Sigmoid colon (tissue), 4 donors: ENCODE measurements around the gene NUP188.

Experiments used
- CTCF ChIP-seq, 4 experiments: fragments of 450-650 bp in 3 of 4; fragments of 200-600 bp in 1 of 4; IDR thresholded peaks; one replicate each; pipeline ENCODE4 v1.5.1; 2016 to 2019; ENCODE audit warnings: antibody characterized with exemption in 4 of 4, mild to moderate bottlenecking in 3 of 4, moderate library complexity in 2 of 4
- EP300 ChIP-seq, 4 donors: sonication (generic); formaldehyde crosslinking; IDR thresholded peaks; one replicate each; pipeline ENCODE4 v1.6.1; 2017; ENCODE audit warnings: antibody characterized with exemption in 4 of 4
- POLR2A ChIP-seq, 2 donors: fragments of 450-650 bp; IDR thresholded peaks; one replicate each; pipeline ENCODE4 v1.6.1; 2016; ENCODE audit warnings: antibody characterized with exemption in 2 of 2, mild to moderate bottlenecking in 2 of 2, moderate library complexity in 2 of 2
- POLR2AphosphoS5 ChIP-seq, 4 donors: sonication (generic); formaldehyde crosslinking; IDR thresholded peaks; one replicate each; pipeline ENCODE4 v1.6.1; 2017; ENCODE audit warnings: antibody characterized with exemption in 4 of 4

DNA sequence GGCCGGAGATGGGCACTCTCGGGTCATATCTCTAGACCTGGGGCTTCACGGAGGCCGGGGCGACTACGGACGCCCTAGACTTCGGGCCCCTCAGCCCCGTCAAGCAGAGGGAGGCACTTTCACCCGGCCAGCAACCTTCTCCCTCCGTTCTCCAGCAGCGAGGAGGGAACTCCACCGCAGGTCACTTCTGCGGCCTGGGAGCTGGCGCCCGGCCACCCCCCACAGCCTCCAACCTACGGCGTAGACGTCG is 297 bp upstream of the NUP188 start:
- TF ChIP-seq POLR2A (IDR thresholded peaks at IDR 0.05) (no peak), CTCF (IDR thresholded peaks at IDR 0.05) (no peak), POLR2AphosphoS5 (IDR thresholded peaks at IDR 0.05) (no peak), EP300 (IDR thresholded peaks at IDR 0.05) (no peak)
